Stimulated activated naive B cell treated with anti-CD40 and anti-IgM and Interleukin-4, amounts not matched to agents 10 μg/mL and 1 μg/mL and 100 μg/mL, for 72 hours (primary cell): Measurements from ENCODE around the gene HNRNPF.
A peak's percentile ranks its signal among the peaks of the same experiment; 100 is the strongest.

Experiments used
- ATAC-seq, 2 donors: fragments of 150-1000 bp; cut with Tn5 transposase; replicated peaks; 2 replicates each; pipeline ENCODE4 v1.10.0; 2021; ENCODE audit warnings: moderate library complexity in 1 of 2
- DNase-seq: peaks from one replicate; pipeline ENCODE4 v3.0.0; 2021
- H3K27ac Mint-ChIP-seq: one replicate; pipeline ENCODE4 v1.8.0; 2022; ENCODE audit warnings: mild to moderate bottlenecking, mixed read lengths
- H3K27me3 Mint-ChIP-seq, 2 donors: one replicate each; pipeline ENCODE4 v1.8.0; 2022; ENCODE audit warnings: mixed read lengths in 2 of 2
- H3K36me3 Mint-ChIP-seq, 2 donors: one replicate each; pipeline ENCODE4 v1.8.0; 2022; ENCODE audit warnings: mixed read lengths in 2 of 2, mild to moderate bottlenecking in 1 of 2
- H3K4me1 Mint-ChIP-seq, 2 donors: one replicate each; pipeline ENCODE4 v1.8.0; 2022; ENCODE audit warnings: mixed read lengths in 2 of 2, mild to moderate bottlenecking in 1 of 2
- H3K4me3 Mint-ChIP-seq, 2 donors: one replicate each; pipeline ENCODE4 v1.8.0; 2022; ENCODE audit warnings: mild to moderate bottlenecking in 2 of 2, mixed read lengths in 2 of 2, moderate library complexity in 1 of 2
- H3K9me3 Mint-ChIP-seq, 2 donors: one replicate each; pipeline ENCODE4 v1.8.0; 2022; ENCODE audit warnings: mixed read lengths in 2 of 2, mild to moderate bottlenecking in 1 of 2

Gene HNRNPF

DNA sequence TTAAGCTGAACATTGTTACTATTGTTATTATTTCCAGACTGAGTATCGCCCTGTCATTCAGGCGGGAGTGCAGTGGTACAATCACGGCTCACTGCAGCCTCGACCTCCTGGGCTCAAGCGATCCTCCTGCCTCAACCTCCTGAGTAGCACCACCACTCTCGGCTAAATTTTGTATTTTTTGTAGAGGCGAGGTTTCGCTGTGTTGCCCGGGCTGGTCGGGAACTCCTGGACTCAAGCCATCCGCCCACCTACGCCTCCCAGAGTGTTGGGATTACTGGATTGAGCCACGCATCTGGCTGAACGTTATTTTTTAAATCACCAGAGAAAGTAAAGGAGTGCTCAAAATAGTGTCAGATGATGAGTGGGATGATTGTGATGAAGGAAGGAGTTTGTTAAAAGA is 1.4 kb upstream of the HNRNPF start:
- ATAC-seq: no peak
- H3K9me3 Mint-ChIP-seq: no peaks in the 10 kb centered on the region
- no peaks in the 10 kb centered on the region for H3K27me3 Mint-ChIP-seq
- H3K4me3 Mint-ChIP-seq: peak overlapping the region; percentile 94 to 96
- H3K27ac Mint-ChIP-seq: peak overlapping the region; percentile 99
- peaks cover 8 to 40% of the 10 kb centered on the region in 2 donors for H3K4me1 Mint-ChIP-seq
- peaks cover 18 to 28% of the 10 kb centered on the region in 2 donors for H3K36me3 Mint-ChIP-seq
- no peak for DNase-seq

GRCh38 chr10:43409385-43410109 is 561 bp upstream of the HNRNPF start:
- peak overlapping the region; percentile 94 to 96 for H3K4me3 Mint-ChIP-seq
- H3K36me3 Mint-ChIP-seq: peaks cover 22 to 32% of the 10 kb centered on the region in 2 donors
- no peaks in the 10 kb centered on the region for H3K9me3 Mint-ChIP-seq
- peak; percentile 66 for DNase-seq
- H3K4me1 Mint-ChIP-seq: peaks cover 11 to 45% of the 10 kb centered on the region in 2 donors
- ATAC-seq: peak; percentile 18 to 33
- no peaks in the 10 kb centered on the region for H3K27me3 Mint-ChIP-seq
- H3K27ac Mint-ChIP-seq: peak overlapping the region; percentile 99

GRCh38 chr10:43408331-43408709 is 666 bp downstream of the HNRNPF start:
- no peaks in the 10 kb centered on the region for H3K9me3 Mint-ChIP-seq
- no peak for DNase-seq
- peak overlapping the region; percentile 99 for H3K27ac Mint-ChIP-seq
- ATAC-seq: peak in 1 of 2 donors; percentile 1
- H3K4me3 Mint-ChIP-seq: peak overlapping the region; percentile 94 to 96
- H3K27me3 Mint-ChIP-seq: no peaks in the 10 kb centered on the region
- peaks cover 15 to 52% of the 10 kb centered on the region in 2 donors for H3K4me1 Mint-ChIP-seq
- H3K36me3 Mint-ChIP-seq: peaks cover 28 to 36% of the 10 kb centered on the region in 2 donors

- peaks cover 21 to 52% of the 10 kb centered on the region in 2 donors for H3K4me1 Mint-ChIP-seq
- no peaks in the 10 kb centered on the region for H3K27me3 Mint-ChIP-seq
- peak overlapping the region; percentile 94 to 96 for H3K4me3 Mint-ChIP-seq
- peak overlapping the region; percentile 99 for H3K27ac Mint-ChIP-seq
- peaks cover 34 to 42% of the 10 kb centered on the region in 2 donors for H3K36me3 Mint-ChIP-seq
- ATAC-seq (peak; percentile 60 to 63), DNase-seq (peak; percentile 84)
- H3K9me3 Mint-ChIP-seq: no peaks in the 10 kb centered on the region
Measured at GRCh38 chr10:43407576-43408330, 1.2 kb downstream of the HNRNPF start.

- H3K4me1 Mint-ChIP-seq: peaks cover 25 to 58% of the 10 kb centered on the region in 2 donors
- no peaks in the 10 kb centered on the region for H3K27me3 Mint-ChIP-seq
- H3K4me3 Mint-ChIP-seq: peak overlapping the region; percentile 94 to 96
- DNase-seq (peak; percentile 52), ATAC-seq (peak; percentile 21 to 26)
- H3K36me3 Mint-ChIP-seq: peaks cover 38 to 48% of the 10 kb centered on the region in 2 donors
- peak overlapping the region; percentile 99 for H3K27ac Mint-ChIP-seq
- H3K9me3 Mint-ChIP-seq: no peaks in the 10 kb centered on the region
Measured at GRCh38 chr10:43407148-43407575, 1.8 kb downstream of the HNRNPF start.

DNA sequence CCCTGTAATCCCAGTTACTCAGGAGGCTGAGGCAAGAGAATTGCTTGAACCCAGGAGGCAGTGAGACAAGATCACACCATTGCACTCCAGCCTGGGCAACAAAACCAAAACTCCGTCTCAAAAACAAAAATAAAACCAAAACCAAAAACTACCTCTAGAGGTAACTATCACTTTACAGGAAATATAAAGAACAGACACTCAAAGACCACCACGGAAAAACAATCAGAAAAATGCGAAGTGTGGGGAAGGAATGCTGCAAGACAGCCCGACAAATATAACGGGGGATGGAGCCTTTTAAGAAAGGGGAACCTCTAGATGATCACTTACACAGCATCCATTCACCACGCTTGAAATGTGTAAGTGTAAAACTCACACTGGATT is 4.3 kb downstream of the HNRNPF start:
- H3K9me3 Mint-ChIP-seq: no peaks in the 10 kb centered on the region
- H3K36me3 Mint-ChIP-seq: peaks cover 44 to 57% of the 10 kb centered on the region in 2 donors
- DNase-seq: no peak
- no peak for ATAC-seq
- H3K27me3 Mint-ChIP-seq: no peaks in the 10 kb centered on the region
- H3K4me1 Mint-ChIP-seq: peaks cover 31 to 69% of the 10 kb centered on the region in 2 donors
- peak overlapping the region; percentile 76 to 84 for H3K4me3 Mint-ChIP-seq
- H3K27ac Mint-ChIP-seq: peak overlapping the region; percentile 63

GRCh38 chr10:43403911-43404703 is 4.9 kb downstream of the HNRNPF start:
- Mint-ChIP-seq H3K4me1 (peaks cover 36 to 73% of the 10 kb centered on the region in 2 donors), H3K4me3 (peak overlapping the region; percentile 76 to 84), H3K9me3 (no peaks in the 10 kb centered on the region), H3K36me3 (peaks cover 48 to 58% of the 10 kb centered on the region in 2 donors), H3K27me3 (no peaks in the 10 kb centered on the region), H3K27ac (peak overlapping the region; percentile 63)
- ATAC-seq: no peak
- DNase-seq: no peak

- DNase-seq (no peak), ATAC-seq (no peak)
- H3K9me3 Mint-ChIP-seq: no peaks in the 10 kb centered on the region
- peak overlapping the region; percentile 25 for H3K27ac Mint-ChIP-seq
- no peaks in the 10 kb centered on the region for H3K27me3 Mint-ChIP-seq
- H3K36me3 Mint-ChIP-seq: peaks cover 45 to 48% of the 10 kb centered on the region in 2 donors
- peak overlapping the region; percentile 46 to 57 for H3K4me3 Mint-ChIP-seq
- H3K4me1 Mint-ChIP-seq: peaks cover 40 to 77% of the 10 kb centered on the region in 2 donors
Measured at GRCh38 chr10:43402880-43403452, 6.0 kb downstream of the HNRNPF start.

- Mint-ChIP-seq H3K27me3 (no peaks in the 10 kb centered on the region), H3K27ac (peak overlapping the region; percentile 63), H3K4me1 (peaks cover 44 to 82% of the 10 kb centered on the region in 2 donors), H3K4me3 (peak overlapping the region; percentile 25 to 49), H3K9me3 (no peaks in the 10 kb centered on the region), H3K36me3 (peaks cover 44 to 52% of the 10 kb centered on the region in 2 donors)
- no peak for ATAC-seq
- DNase-seq: no peak
Measured at GRCh38 chr10:43402176-43402575, 6.8 kb downstream of the HNRNPF start.

DNA sequence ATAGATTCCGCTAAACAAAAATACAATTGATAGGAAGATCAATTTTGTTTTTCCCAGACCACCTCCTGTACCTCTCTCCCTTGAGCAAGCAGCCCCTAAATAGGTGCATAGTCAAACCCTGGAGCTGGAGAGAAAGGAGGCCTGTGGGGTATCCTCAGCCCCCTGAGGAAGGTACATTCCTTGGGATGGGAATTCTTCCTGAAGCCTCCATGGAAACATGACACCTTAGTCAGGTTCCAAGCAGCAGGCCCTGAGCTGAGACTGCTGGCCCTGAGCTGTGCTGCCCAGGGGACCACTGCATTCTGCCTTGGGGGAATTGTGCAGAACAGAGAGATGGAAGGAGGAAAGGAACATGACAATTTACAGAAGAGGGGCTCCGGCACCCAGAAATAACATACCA is 7.4 kb downstream of the HNRNPF start:
- Mint-ChIP-seq H3K36me3 (peaks cover 46 to 54% of the 10 kb centered on the region in 2 donors), H3K9me3 (no peaks in the 10 kb centered on the region), H3K27ac (peak overlapping the region; percentile 63), H3K4me1 (peaks cover 45 to 85% of the 10 kb centered on the region in 2 donors), H3K4me3 (peak overlapping the region; percentile 45 to 49), H3K27me3 (no peaks in the 10 kb centered on the region)
- DNase-seq: no peak
- ATAC-seq: no peak

GRCh38 chr10:43399320-43400310 is 9.4 kb downstream of the HNRNPF start:
- H3K9me3 Mint-ChIP-seq: no peaks in the 10 kb centered on the region
- H3K4me3 Mint-ChIP-seq: peak overlapping the region; percentile 51 to 65
- peaks cover 48 to 88% of the 10 kb centered on the region in 2 donors for H3K4me1 Mint-ChIP-seq
- ATAC-seq: no peak
- H3K36me3 Mint-ChIP-seq: peaks cover 50 to 64% of the 10 kb centered on the region in 2 donors
- no peaks in the 10 kb centered on the region for H3K27me3 Mint-ChIP-seq
- DNase-seq: no peak
- H3K27ac Mint-ChIP-seq: peak overlapping the region; percentile 56

DNA sequence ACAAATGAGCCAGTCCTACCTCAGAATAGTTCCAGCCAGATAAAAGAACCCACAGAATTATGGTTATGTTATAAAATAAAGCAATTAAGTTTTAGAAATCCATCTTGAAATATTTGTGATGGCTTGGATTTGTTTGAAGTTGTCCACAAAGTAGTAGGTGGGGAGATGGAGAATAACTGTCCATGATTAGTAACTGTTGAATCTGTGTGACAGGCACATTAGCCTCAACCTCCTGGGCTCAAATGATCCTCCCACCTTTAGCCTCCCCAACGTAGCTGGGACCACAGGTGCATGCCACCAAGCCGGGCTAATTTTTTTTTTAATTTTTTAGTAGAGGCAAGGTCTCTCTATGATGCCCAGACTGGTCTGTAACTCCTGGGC is 10.1 kb downstream of the HNRNPF start:
- Mint-ChIP-seq H3K9me3 (no peaks in the 10 kb centered on the region), H3K36me3 (peaks cover 46 to 63% of the 10 kb centered on the region in 2 donors), H3K27ac (peak overlapping the region; percentile 97), H3K4me3 (peak overlapping the region; percentile 51 to 91), H3K27me3 (no peaks in the 10 kb centered on the region), H3K4me1 (peaks cover 47 to 86% of the 10 kb centered on the region in 2 donors)
- no peak for DNase-seq
- no peak for ATAC-seq
